Testis (tissue), 3 donors: ENCODE data around the gene SMIM44. TPM values are rescaled to one million over a fixed set of nuclear protein-coding genes. Genes with fewer than 3 reads are reported as not detected.

Experiments used
- DNase-seq: peaks from one replicate; pipeline ENCODE4 v3.0.0-alpha.2; 2019
- H3K27ac ChIP-seq, 2 donors: fragments of 200-600 bp; sonication (generic); one replicate each; pipeline ENCODE4 v1.5.1; 2019
- H3K27me3 ChIP-seq: fragments of 200-600 bp; sonication (generic); one replicate; pipeline ENCODE4 v1.5.1; 2019
- H3K36me3 ChIP-seq: fragments of 200-600 bp; sonication (generic); one replicate; pipeline ENCODE4 v1.5.1; 2017; ENCODE audit warnings: low read depth; ENCODE audit errors: missing control alignments
- H3K4me1 ChIP-seq: fragments of 200-600 bp; sonication (generic); one replicate; pipeline ENCODE4 v1.5.1; 2019
- H3K4me3 ChIP-seq, 2 donors: fragments of 200-600 bp; sonication (generic); one replicate each; pipeline ENCODE4 v1.5.1; 2017 to 2019
- H3K9me3 ChIP-seq: fragments of 200-600 bp; sonication (generic); one replicate; pipeline ENCODE4 v1.5.1; 2017
- CTCF ChIP-seq, 3 experiments: fragments of 450-650 bp in 2 of 3; fragments of 200-600 bp in 1 of 3; sonication (generic) in 1 of 3; IDR thresholded peaks; one replicate each; pipeline ENCODE4 v1.5.1; 2016 to 2019; ENCODE audit warnings: antibody characterized with exemption in 3 of 3, mild to moderate bottlenecking in 2 of 3, moderate library complexity in 1 of 3
- POLR2A ChIP-seq: fragments of 450-650 bp; IDR thresholded peaks from one replicate; pipeline ENCODE4 v1.6.1; 2017; ENCODE audit warnings: antibody characterized with exemption, mild to moderate bottlenecking, moderate library complexity
- WGBS, 2 donors: methylation state at CpG; one replicate each; pipeline ENCODE4 v1.1.5; 2018; 5-methylcytosine and 5-hydroxymethylcytosine counted together
- intact Hi-C: fragments of 100-400 bp; cut with DNase I; formaldehyde crosslinking; loops from one replicate; pipeline ENCODE4 v1.15.1; 2023; ENCODE audit warnings: low total_unique reads
- polyA plus RNA-seq: library from polyadenylated mRNA; stranded (reverse); fragments of 350-450 nt; fragmentation: Illumina TruSeq; extraction: RNeasy Lipid Tissue Mini Kit (QIAGEN cat#74804); gene quantifications from one replicate; pipeline ENCODE4 v1.2.3, GENCODE V29; 2014; ENCODE audit warnings: low read depth, low replicate concordance; ENCODE audit not compliant: insufficient read depth
- total RNA-seq, 2 donors: library from RNA; depleted of rRNA; stranded (reverse); fragments of >200 nt; gene quantifications; one replicate each; pipeline ENCODE4 v1.2.3, GENCODE V29; 2016

Gene SMIM44
- total and polyA plus RNA-seq, 3 donors from 2014 or later, result not detected

GRCh38 chr19:3474614-3475013 lies 8.6 kb downstream of the SMIM44 start:
- Histone ChIP-seq H3K27me3 (no peaks in the 10 kb centered on the region), H3K4me1 (no peaks in the 10 kb centered on the region), H3K9me3 (no peaks in the 10 kb centered on the region), H3K36me3 (no peaks in the 10 kb centered on the region), H3K27ac (no peak overlapping the region), H3K4me3 (no peak overlapping the region)
- WGBS, 2 donors, result 71 to 78% methylated on average over 2 of the region's 2 CpGs
- intact Hi-C loops, result loop anchor here (5.0 kb wide), 1 partner anchor 152 kb away; no protein-coding TSS in a partner anchor
- no peak for DNase-seq
- TF ChIP-seq POLR2A (no peak), CTCF (IDR thresholded peaks at IDR 0.05) (no peak)

GRCh38 chr19:3474010-3474409 lies 9.2 kb downstream of the SMIM44 start:
- WGBS, 2 donors, result 79 to 87% methylated on average over 8 of the region's 8 CpGs
- no peaks in the 10 kb centered on the region for H3K27me3 ChIP-seq
- H3K27ac ChIP-seq, result no peak overlapping the region
- intact Hi-C loops, result loop anchor here (5.0 kb wide), 1 partner anchor 152 kb away; no protein-coding TSS in a partner anchor
- DNase-seq, result no peak
- no peaks in the 10 kb centered on the region for H3K4me1 ChIP-seq
- H3K36me3 ChIP-seq, result no peaks in the 10 kb centered on the region
- no peak for TF ChIP-seq POLR2A
- no peak for TF ChIP-seq CTCF (IDR thresholded peaks at IDR 0.05)
- H3K9me3 ChIP-seq, result no peaks in the 10 kb centered on the region
- no peak overlapping the region for H3K4me3 ChIP-seq

DNA sequence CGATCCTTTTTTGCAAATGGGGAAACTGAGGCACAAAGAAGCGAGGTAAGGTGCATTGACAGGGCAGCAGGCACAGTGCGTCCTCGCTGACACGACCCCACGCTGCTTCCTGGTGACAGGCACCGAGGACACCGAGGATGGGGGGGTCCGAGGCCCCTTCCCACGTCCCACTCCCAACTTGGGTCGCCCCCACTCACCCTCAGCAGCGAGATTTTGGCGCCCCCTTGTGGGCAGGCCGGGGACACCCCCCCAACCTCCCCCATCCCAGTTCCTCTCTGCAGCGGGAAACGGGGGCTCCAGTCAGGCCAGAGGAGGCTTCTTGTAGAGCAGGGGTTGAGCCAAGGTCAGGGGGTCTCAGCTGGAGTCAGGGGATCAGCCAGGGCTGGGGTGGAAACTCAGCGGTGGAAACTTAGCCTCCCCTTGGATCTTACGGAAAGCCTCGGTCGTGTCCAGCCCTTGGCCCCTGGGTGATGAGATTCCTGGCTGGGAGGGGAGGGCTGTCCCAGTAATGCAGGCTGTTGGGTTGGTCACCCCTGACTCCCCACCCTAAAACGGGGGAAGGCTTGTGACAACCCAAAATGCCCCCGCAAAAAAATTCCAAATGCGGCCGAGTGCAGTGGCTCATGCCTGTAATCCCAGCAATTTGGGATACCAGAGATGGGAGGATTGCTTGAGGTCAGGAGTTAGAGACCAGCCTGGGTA lies 11.1 kb downstream of the SMIM44 start:
- Histone ChIP-seq H3K9me3 (no peaks in the 10 kb centered on the region), H3K36me3 (no peaks in the 10 kb centered on the region), H3K4me1 (no peaks in the 10 kb centered on the region), H3K27me3 (no peaks in the 10 kb centered on the region), H3K27ac (no peak overlapping the region), H3K4me3 (no peak overlapping the region)
- intact Hi-C loops, result loop anchor here (5.0 kb wide), 1 partner anchor 150 kb away; no protein-coding TSS in a partner anchor
- TF ChIP-seq CTCF (IDR thresholded peaks at IDR 0.05) (peak; percentile 71 to 90 (median 76)), POLR2A (no peak)
- WGBS, 2 donors, result 23 to 37% methylated on average over 10 to 24 of the region's 24 CpGs
- DNase-seq, result no peak

DNA sequence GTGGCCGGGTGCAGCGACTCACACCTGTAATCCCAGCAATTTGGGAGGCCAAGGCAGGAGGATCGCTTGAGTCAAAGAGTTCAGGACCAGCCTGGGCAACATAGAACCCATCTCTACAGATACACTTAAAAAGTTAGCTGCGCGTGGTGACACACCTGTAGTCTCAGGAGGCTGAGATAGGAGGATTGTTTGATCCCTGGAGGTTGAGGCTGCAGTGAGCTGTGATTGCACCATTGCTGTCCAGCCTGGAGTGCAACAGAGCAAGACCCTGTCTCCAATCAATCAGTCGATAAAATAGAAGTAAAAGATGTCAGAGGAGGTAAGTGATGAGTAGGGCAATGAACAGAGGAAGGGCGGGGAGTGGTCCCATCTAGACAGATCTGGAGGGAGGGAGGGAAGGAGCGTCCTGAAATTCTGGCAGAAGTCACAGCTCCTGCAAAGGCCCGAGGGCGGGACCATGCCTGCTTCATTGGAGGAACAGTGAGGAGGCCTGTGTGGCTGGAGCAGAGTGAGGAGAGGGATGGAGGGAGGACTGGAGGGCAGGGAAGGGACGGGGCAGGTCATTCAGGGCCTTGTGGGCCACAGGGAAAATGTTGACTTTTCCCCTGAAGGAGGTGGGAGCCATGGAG lies 12.6 kb downstream of the SMIM44 start:
- Histone ChIP-seq H3K9me3 (no peaks in the 10 kb centered on the region), H3K4me3 (no peak overlapping the region), H3K36me3 (no peaks in the 10 kb centered on the region), H3K27me3 (no peaks in the 10 kb centered on the region), H3K27ac (no peak overlapping the region), H3K4me1 (peaks cover 8% of the 10 kb centered on the region)
- intact Hi-C loops, result loop anchor here (5.0 kb wide), 1 partner anchor 148 kb away; no protein-coding TSS in a partner anchor
- 67 to 68% methylated on average over 11 of the region's 11 CpGs for WGBS, 2 donors
- no peak for DNase-seq
- TF ChIP-seq POLR2A (no peak), CTCF (IDR thresholded peaks at IDR 0.05) (no peak)
